Fibroblast of lung (primary cell): ENCODE data around the gene ANKRD53.

Source experiments
- CTCF ChIP-seq, 2 donors: IDR thresholded peaks in 1 of 2; conservative IDR thresholded peaks in 1 of 2; 1 replicate in 1 of 2; 2 replicates in 1 of 2; pipeline ENCODE4 v1.5.1; 2011 to 2012; ENCODE audit warnings: low read length in 2 of 2, control low read depth in 1 of 2, inconsistent platforms in 1 of 2, low read depth in 1 of 2, mild to moderate bottlenecking in 1 of 2
- EZH2 ChIP-seq: IDR thresholded peaks from 2 replicates; pipeline ENCODE4 v1.5.1; 2012; ENCODE audit warnings: low read length, control low read depth, mild to moderate bottlenecking; ENCODE audit errors: missing control alignments

DNA sequence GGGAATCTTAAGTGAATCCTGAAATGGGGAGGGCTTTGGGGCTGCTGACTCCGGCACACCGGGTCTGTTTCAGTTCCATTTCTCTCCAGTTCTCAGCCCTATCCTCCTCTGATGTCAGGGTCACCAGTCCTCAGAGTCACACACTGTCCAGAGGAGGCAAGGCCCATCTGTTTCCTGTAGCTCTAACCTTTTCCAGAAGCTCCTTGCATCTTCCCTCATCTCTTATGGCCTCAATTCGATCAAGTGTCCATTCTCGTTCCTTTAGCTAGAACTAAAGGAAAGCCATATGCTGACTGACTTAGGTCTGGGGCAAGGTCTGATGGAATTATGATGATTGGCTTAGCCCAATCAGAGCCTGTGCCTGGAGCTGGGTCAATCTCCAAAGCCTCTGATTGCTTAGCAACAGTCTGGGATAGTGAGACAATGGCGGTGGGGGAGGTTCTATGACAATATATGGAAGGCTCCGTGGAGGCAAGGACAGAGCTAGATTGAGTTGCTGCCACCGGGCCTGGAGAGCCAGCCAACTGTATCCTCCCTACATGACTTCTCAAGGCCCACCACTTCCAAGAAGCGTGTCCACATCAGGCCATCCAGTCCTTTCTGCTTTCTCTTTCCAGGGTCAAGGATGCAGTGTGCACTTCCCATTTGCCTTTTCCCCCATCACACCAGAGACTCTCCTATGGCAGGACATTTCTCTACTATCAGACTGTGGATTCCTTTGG is 5.2 kb downstream of the ANKRD53 start:
- TF ChIP-seq EZH2 (no peak), CTCF (conservative IDR thresholded peaks at IDR 0.05 in 1 of 2, IDR thresholded peaks at IDR 0.05 in 1 of 2; ENCODE audit: low read depth in 1 of 2, low read length in 2 of 2) (no peak)
